Suppressor macrophage (primary cell): Measurements from ENCODE around the gene SS18L1.

ENCODE experiments used
- DNase-seq, 4 experiments: peaks; one replicate each; pipeline ENCODE4 v3.0.0-alpha.2; 2020 to 2022

SS18L1 gene

DNA sequence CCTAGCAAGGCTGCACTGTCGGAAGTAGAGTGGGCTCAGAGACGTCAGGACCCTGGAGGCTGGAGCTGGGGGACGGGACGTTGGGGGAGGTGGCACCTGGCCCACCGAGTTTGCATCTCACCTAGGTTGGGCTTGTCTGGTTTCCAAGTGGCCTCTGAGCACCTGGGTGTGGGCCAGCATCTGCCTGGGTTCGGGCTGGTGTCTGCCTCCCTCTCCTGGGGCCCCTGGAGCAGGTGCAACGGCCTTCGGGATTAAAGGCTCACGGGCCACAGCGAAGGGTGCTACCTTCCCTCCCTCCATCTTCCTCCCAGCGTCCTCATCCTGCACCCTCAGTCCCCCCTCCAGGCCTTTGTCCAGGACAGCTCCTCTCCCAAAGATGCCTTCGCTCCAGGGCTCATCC is 70.5 kb downstream of the SS18L1 start:
- DNase-seq: no peak

DNA sequence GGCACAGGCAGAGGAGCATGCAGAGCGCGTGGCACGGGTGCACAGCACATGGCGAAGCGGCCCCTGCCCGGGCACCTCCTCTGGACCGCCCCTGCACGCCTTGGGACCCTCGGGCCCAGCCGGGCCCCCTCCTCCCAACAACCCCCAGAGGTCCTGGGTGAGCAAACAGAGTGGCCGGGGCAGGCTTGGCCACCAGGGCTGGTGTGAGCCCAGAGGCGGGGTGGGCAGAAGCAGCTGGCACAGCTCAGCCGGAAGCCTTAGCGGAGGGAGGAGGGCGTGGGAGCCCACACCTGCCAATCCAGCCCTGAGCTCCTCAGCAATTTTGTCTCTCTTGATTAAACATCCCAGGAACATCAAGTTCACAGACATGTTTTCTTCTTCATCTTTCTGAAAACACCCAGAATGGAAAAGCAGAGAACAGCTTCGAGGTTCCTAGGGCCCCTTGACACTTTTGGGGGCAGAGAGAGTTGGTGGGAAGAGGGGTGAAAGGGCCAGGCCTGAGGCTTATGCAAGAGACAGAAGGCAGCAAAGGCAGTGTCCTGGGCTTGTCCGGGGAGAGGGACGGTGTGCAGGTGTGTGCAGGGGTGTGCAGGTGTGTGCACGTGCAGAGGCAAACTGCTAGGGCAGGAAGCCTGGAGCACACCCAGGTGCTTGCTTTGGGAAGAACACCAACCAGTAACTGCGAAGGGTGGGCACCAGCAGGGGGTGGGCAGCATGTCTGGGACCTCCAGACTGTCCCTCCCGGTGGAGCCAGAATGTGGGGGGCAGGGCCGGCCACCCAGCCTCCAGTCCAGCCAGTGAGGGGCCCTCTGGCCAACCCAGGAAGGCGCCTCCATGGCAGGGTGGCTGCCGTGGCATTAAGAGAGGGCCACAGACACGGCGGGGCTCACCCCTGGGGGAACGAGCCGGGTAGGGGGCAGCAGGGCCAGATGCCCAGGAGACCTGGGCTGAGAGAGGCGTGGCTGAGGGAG is 71.7 kb downstream of the SS18L1 start:
- no peak for DNase-seq

- DNase-seq: no peak
Measured at GRCh38 chr20:62215991-62216635, 72.5 kb downstream of the SS18L1 start.

GRCh38 chr20:62216636-62217566 is 73.3 kb downstream of the SS18L1 start:
- DNase-seq: no peak

DNA sequence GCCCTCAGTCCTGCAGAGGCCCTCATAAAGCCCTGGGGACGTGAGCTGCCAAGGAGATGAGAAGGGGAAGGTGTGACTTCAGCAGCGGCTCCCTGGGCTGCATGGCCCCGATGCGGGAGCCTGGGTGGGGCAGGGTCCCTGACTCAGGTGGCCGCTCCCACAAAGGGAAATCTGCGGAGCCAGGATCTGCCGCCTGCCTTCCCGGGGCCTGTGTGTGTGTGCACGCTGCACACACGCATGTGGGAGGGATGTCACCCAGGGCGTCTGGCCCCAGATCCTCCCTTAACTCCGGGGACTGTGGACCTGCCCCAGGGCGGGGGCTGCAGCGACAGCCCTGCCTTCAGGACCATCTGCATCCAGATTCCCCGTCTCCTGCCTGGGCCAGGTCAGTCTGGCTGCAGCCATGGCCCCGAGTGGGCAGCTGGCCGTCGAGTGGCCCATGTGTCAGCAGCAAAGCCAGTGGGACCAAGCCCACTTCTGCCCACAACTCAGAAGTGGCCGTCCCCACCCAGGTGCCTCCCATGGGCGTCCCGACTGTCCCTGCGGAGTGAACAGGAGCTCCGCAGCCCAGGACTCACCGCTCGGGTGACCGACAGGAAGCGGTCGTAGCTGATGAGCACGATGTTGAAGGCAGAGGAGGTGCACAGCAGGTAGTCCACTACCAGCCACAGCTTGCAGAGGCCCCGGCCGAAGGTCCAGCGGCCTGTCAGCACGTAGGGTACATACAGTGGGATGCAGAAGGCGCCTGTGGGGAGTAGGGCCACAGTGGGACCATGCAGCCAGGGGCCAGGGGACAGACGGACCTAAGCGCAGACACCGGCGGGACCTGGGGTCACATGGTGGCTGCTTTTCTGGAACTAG is 74.6 kb downstream of the SS18L1 start:
- DNase-seq: no peak

GRCh38 chr20:62219101-62219991 is 75.8 kb downstream of the SS18L1 start:
- peak in 1 of 4 experiments; percentile 34 for DNase-seq

- peak; percentile 18 to 71 (median 46) for DNase-seq
Measured at GRCh38 chr20:62219992-62220665, 76.6 kb downstream of the SS18L1 start, which contains the start of gene HRH3. HRH3 (minus strand) TSS chr20:62220278; CDS start chr20:62219970, 308 bp downstream.

- DNase-seq: no peak
Measured at GRCh38 chr20:62220666-62221568, 77.3 kb downstream of the SS18L1 start.

DNA sequence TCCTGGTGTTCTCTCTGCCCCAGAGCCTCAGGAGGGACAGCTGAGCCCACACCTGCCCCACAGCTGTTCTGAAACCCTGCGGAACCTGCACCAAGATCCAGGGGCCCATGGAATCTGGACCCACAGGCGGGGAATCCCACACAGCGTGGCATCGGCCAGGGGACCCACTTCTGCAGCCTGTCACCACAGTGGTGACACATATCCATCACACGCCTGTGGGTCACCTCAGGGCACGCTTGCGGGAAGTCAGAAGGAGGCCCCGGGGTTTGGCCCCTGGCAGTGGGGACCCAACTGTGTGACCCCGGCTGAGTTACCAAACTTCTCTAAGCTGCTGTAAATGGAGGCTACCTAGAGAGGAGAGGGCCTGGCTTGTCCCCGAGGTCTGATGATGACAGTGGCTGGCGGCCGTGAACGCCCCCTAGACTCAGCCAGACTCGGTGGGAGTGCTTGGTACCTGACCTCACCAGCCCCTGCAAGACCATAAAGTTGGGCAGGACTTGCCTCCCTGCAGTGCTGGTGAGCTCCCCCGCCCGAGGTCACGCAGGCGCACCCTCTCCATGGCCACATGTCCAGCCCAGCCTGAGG is 78.8 kb downstream of the SS18L1 start:
- DNase-seq: no peak

GRCh38 chr20:62222972-62223371 is 79.4 kb downstream of the SS18L1 start:
- no peak for DNase-seq

DNA sequence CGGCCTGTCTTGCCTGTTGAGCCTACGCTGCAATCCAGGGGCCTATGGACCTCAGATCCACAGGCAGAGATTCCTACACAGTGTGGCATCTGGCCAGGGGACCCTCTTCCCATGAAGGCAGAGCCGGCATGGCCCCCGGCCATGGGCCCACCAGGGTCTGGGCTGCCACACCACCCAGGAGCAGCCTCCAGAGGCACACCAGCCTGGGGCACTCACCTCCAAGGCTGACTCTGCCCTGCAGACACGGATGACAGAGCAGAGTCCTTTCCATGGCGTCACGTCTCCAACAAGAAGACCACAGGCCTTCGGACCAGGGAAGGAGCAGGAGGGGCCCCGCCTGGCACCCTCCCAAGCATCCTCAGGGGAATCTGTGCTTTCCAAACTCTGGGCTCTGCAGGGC is 80.0 kb downstream of the SS18L1 start:
- no peak for DNase-seq

GRCh38 chr20:62224113-62224855 is 80.7 kb downstream of the SS18L1 start:
- no peak for DNase-seq

DNA sequence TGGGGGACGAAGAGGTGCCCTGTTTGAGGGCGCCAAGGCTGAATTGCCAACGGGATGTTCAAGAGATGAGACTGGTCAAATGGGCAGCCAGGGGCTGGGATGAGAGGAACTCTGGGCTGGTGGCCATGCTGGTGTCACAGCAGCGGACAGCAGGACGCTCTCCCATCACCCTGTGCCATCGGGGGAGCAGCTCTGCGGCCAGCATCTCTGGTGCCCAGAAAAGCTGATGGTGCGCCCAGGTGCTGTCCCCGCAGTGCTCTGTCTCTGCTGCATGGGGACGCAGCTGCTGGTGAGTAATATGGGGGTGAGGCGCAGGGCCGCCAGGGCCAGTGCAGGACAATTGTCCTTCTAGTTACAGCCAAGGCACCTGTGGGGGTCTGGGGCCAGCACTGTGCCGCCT is 81.5 kb downstream of the SS18L1 start:
- DNase-seq: no peak

- DNase-seq: no peak
Measured at GRCh38 chr20:62225820-62226635, 82.5 kb downstream of the SS18L1 start.

DNA sequence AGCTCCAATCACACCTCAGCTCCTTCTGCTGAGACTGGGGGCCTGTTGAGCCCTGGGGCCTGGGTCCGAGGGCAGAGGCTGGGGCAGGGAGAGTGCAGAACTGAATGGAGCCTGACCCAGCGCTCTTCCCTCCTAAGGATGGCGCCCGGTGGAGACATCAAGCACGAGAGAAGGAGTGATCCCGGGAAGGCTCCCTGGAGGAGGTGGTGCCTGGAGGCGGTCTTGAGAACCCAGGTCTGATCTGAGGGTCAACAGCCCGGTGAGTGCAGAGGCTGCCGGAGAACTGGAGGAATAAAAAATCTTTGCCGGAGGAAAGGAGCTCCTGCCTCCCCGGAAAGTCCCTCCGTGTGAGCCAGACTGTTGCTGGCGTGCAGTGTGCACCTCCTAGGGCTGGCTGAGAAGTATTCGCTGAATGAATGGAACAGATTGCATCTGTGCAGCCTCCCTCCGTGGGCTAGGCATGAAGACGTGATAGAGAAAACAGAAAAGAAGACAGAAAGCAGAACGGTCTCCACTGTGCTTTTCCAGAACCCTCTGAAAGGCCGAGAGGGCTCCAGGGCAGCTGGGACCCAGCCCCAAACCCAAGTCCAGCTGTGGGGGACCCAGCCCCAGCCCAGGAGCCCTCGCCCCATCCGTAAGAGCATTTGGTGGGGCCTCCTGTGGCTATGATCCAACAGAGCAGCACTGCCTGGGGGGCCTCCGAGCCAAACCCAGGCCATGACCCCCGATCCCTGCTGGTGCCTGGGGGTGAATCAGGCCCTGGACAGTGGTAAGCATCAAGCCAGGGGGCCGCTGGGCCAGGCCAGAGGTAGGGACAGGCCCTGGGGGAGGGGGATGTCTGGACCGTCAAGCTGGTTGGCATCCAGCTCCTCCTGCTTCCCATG is 83.4 kb downstream of the SS18L1 start:
- DNase-seq: no peak

- DNase-seq: no peak
Measured at GRCh38 chr20:62227591-62227976, 84.0 kb downstream of the SS18L1 start.
